ENCODE results near the gene SCN10A. TPM values are rescaled to one million over a fixed set of nuclear protein-coding genes. Genes with fewer than 3 reads are reported as not detected.

The SCN10A gene
- total RNA-seq, 1 experiment from 2014 or later = not detected

- TF ChIP-seq FOXJ3 (CRISPR knock-in tag; IDR thresholded peaks at IDR 0.05; ENCODE audit: borderline replicate concordance) = no peak
Measured at GRCh38 chr3:38805004-38805403, 11.0 kb downstream of the SCN10A start (continued).

GRCh38 chr3:38800511-38800910, 15.5 kb downstream of the SCN10A start:
- Mint-ChIP-seq H3K27ac (no peak overlapping the region), H3K27me3 (ENCODE audit: low read depth) (peaks cover 11% of the 10 kb centered on the region), H3K4me1 (peaks cover 14% of the 10 kb centered on the region), H3K9me3 (0 out of 2 replicates have a peak, but pooled peaks cover 3% of the 10 kb centered on the region), H3K4me3 (no peak overlapping the region), H3K36me3 (no peaks in the 10 kb centered on the region)
- POLR2A ChIA-PET = no interaction called here
- ATAC-seq (peak; percentile 76), DNase-seq (ENCODE audit: low spot score) (no peak)
- TF ChIP-seq OVOL2 (CRISPR knock-in tag; IDR thresholded peaks at IDR 0.05; ENCODE audit: borderline replicate concordance) = no peak
- no peak for TF ChIP-seq ERG (CRISPR knock-in tag; IDR thresholded peaks at IDR 0.05)
- no peak for TF ChIP-seq ATF2 (CRISPR knock-in tag; IDR thresholded peaks at IDR 0.05; ENCODE audit: borderline replicate concordance, low read depth)
- TF ChIP-seq NFE2L1 (CRISPR knock-in tag; IDR thresholded peaks at IDR 0.05) = no peak
- no peak for TF ChIP-seq CREB1 (CRISPR knock-in tag; IDR thresholded peaks at IDR 0.05)
- no peak for TF ChIP-seq EMX1 (CRISPR knock-in tag; IDR thresholded peaks at IDR 0.05)
- TF ChIP-seq AR (CRISPR knock-in tag; IDR thresholded peaks at IDR 0.05) = no peak
- TF ChIP-seq JAZF1 (CRISPR knock-in tag; IDR thresholded peaks at IDR 0.05) = no peak
- TF ChIP-seq TEAD1 (CRISPR knock-in tag; IDR thresholded peaks at IDR 0.05) = no peak
- no peak for TF ChIP-seq CDX4 (CRISPR knock-in tag; IDR thresholded peaks at IDR 0.05; ENCODE audit: borderline replicate concordance)
- no peak for TF ChIP-seq TEAD4 (CRISPR knock-in tag; IDR thresholded peaks at IDR 0.05)
- TF ChIP-seq ATF3 (CRISPR knock-in tag; conservative IDR thresholded peaks at IDR 0.05) = no peak
- no peak for TF ChIP-seq CREM (CRISPR knock-in tag; IDR thresholded peaks at IDR 0.05)
- no peak for TF ChIP-seq FOXP4 (CRISPR knock-in tag; IDR thresholded peaks at IDR 0.05)
- no peak for TF ChIP-seq PREB (CRISPR knock-in tag; IDR thresholded peaks at IDR 0.05; ENCODE audit: borderline replicate concordance)
- no peak for TF ChIP-seq GTF2I (CRISPR knock-in tag; conservative IDR thresholded peaks at IDR 0.05)
- CTCF ChIA-PET = interaction anchor here (1.7 to 1.8 kb wide), 2 partner anchors 62 to 199 kb away, joined by 6 to 8 read pairs; no protein-coding TSS in a partner anchor
